Measurements from ENCODE around the gene ADGRG1. TPM values are rescaled to one million over a fixed set of nuclear protein-coding genes. Genes with fewer than 3 reads are reported as not detected.

The ADGRG1 gene
- total RNA-seq, 1 experiment from 2014 or later = 131 TPM

- no peak overlapping the region for H3K27ac ChIP-seq
- no peaks in the 10 kb centered on the region for H3K79me2 ChIP-seq (ENCODE audit: low read depth)
- H3F3A ChIP-seq (ENCODE audit: insufficient read depth, low read depth) = no peaks in the 10 kb centered on the region
- no peak overlapping the region for H3K4me2 ChIP-seq
- POLR2A ChIA-PET (ENCODE audit: unreplicated experiment) = no interaction called here
- intact Hi-C loops (cut with micrococcal nuclease; ENCODE audit: unreplicated experiment) = no loop called here
- no TSS peak for BruUV-seq (replicated peaks)
- H3K4me1 ChIP-seq (replicated peaks; ENCODE audit: insufficient read depth) = no peaks in the 10 kb centered on the region
- CTCF ChIA-PET = no interaction called here
- H3K9me3 ChIP-seq (ENCODE audit: insufficient read depth, low read depth) = no peaks in the 10 kb centered on the region
- TF ChIP-seq, protein P1, sequence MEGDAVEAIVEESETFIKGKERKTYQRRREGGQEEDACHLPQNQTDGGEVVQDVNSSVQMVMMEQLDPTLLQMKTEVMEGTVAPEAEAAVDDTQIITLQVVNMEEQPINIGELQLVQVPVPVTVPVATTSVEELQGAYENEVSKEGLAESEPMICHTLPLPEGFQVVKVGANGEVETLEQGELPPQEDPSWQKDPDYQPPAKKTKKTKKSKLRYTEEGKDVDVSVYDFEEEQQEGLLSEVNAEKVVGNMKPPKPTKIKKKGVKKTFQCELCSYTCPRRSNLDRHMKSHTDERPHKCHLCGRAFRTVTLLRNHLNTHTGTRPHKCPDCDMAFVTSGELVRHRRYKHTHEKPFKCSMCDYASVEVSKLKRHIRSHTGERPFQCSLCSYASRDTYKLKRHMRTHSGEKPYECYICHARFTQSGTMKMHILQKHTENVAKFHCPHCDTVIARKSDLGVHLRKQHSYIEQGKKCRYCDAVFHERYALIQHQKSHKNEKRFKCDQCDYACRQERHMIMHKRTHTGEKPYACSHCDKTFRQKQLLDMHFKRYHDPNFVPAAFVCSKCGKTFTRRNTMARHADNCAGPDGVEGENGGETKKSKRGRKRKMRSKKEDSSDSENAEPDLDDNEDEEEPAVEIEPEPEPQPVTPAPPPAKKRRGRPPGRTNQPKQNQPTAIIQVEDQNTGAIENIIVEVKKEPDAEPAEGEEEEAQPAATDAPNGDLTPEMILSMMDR (conservative IDR thresholded peaks at IDR 0.05) = no peak
- no peak for TF ChIP-seq EZH2 (IDR thresholded peaks at IDR 0.05; ENCODE audit: low read depth)
- no peaks in the 10 kb centered on the region for H3K36me3 ChIP-seq (ENCODE audit: low read depth)
- no peak overlapping the region for H3K4me3 ChIP-seq
- no peaks in the 10 kb centered on the region for H4K20me1 ChIP-seq (ENCODE audit: insufficient read depth)
- no peaks in the 10 kb centered on the region for H3K27me3 ChIP-seq (ENCODE audit: insufficient read depth, low read depth)
- no peak overlapping the region for H2AFZ ChIP-seq
- DNase-seq = no peak
- no peaks in the 10 kb centered on the region for H3K9me2 ChIP-seq (ENCODE audit: insufficient read depth)
Measured at GRCh38 chr16:57688487-57688986, 60.1 kb downstream of the ADGRG1 start.

GRCh38 chr16:57688987-57689761 is 60.7 kb downstream of the ADGRG1 start:
- no peaks in the 10 kb centered on the region for H3K4me1 ChIP-seq (replicated peaks; ENCODE audit: insufficient read depth)
- TF ChIP-seq EZH2 (IDR thresholded peaks at IDR 0.05; ENCODE audit: low read depth) = no peak
- TF ChIP-seq, protein P1 (conservative IDR thresholded peaks at IDR 0.05) = no peak
- no peak overlapping the region for H3K27ac ChIP-seq
- no peaks in the 10 kb centered on the region for H3K9me2 ChIP-seq (ENCODE audit: insufficient read depth)
- H3K9me3 ChIP-seq (ENCODE audit: insufficient read depth, low read depth) = no peaks in the 10 kb centered on the region
- CTCF ChIA-PET = no interaction called here
- intact Hi-C loops (cut with micrococcal nuclease; ENCODE audit: unreplicated experiment) = no loop called here
- no TSS peak for BruUV-seq (replicated peaks)
- POLR2A ChIA-PET (ENCODE audit: unreplicated experiment) = no interaction called here
- H3F3A ChIP-seq (ENCODE audit: insufficient read depth, low read depth) = no peaks in the 10 kb centered on the region
- H3K4me3 ChIP-seq = no peak overlapping the region
- H3K4me2 ChIP-seq = no peak overlapping the region
- H2AFZ ChIP-seq = no peak overlapping the region
- H3K79me2 ChIP-seq (ENCODE audit: low read depth) = no peaks in the 10 kb centered on the region
- no peaks in the 10 kb centered on the region for H3K36me3 ChIP-seq (ENCODE audit: low read depth)
- DNase-seq = no peak
- no peaks in the 10 kb centered on the region for H3K27me3 ChIP-seq (ENCODE audit: insufficient read depth, low read depth)
- H4K20me1 ChIP-seq (ENCODE audit: insufficient read depth) = no peaks in the 10 kb centered on the region

- Histone ChIP-seq H3K36me3 (ENCODE audit: low read depth) (no peaks in the 10 kb centered on the region), H3K4me3 (no peak overlapping the region), H4K20me1 (ENCODE audit: insufficient read depth) (no peaks in the 10 kb centered on the region), H3K9me2 (ENCODE audit: insufficient read depth) (no peaks in the 10 kb centered on the region), H3K79me2 (ENCODE audit: low read depth) (no peaks in the 10 kb centered on the region), H3K4me2 (no peak overlapping the region), H3K9me3 (ENCODE audit: insufficient read depth, low read depth) (no peaks in the 10 kb centered on the region), H3K4me1 (replicated peaks; ENCODE audit: insufficient read depth) (no peaks in the 10 kb centered on the region), H3F3A (ENCODE audit: insufficient read depth, low read depth) (no peaks in the 10 kb centered on the region), H3K27me3 (ENCODE audit: insufficient read depth, low read depth) (no peaks in the 10 kb centered on the region), H2AFZ (no peak overlapping the region), H3K27ac (no peak overlapping the region)
- ChIA-PET CTCF (no interaction called here), POLR2A (ENCODE audit: unreplicated experiment) (no interaction called here)
- intact Hi-C loops (cut with micrococcal nuclease; ENCODE audit: unreplicated experiment) = no loop called here
- no peak for TF ChIP-seq EZH2 (IDR thresholded peaks at IDR 0.05; ENCODE audit: low read depth)
- TF ChIP-seq, protein P1 (conservative IDR thresholded peaks at IDR 0.05) = no peak
- DNase-seq = peak in 1 of 2 experiments; percentile 60
- no TSS peak for BruUV-seq (replicated peaks)
Measured at GRCh38 chr16:57689762-57690558, 61.5 kb downstream of the ADGRG1 start.
